MG63 (cell line): ENCODE results near the gene GRID2. TPM values are rescaled to one million over a fixed set of nuclear protein-coding genes. Genes with fewer than 3 reads are reported as not detected.
"Not testable (repeated sequence)": the region's sequence is repeated elsewhere in the genome, so short reads cannot be mapped to it uniquely, and the experiment has no call there.

ENCODE experiments used
- DNase-seq: peaks from one replicate; pipeline ENCODE4 v3.0.0-alpha.2; 2020
- H3K27me3 ChIP-seq: fragments of 250-450 bp; sonication (Bioruptor Pico); 2 replicates; pipeline ENCODE4 v1.5.1; 2020; ENCODE audit warnings: mild to moderate bottlenecking, moderate library complexity
- H3K36me3 ChIP-seq: fragments of 250-450 bp; sonication (Bioruptor Pico); 2 replicates; pipeline ENCODE4 v1.5.1; 2020; ENCODE audit warnings: mild to moderate bottlenecking, moderate library complexity
- H3K4me3 ChIP-seq: fragments of 250-450 bp; sonication (Bioruptor Pico); 2 replicates; pipeline ENCODE4 v1.5.1; 2020; ENCODE audit warnings: mild to moderate bottlenecking, moderate library complexity
- H3K9me3 ChIP-seq: fragments of 250-450 bp; sonication (Bioruptor Pico); 2 replicates; pipeline ENCODE4 v1.5.1; 2020; ENCODE audit warnings: mild to moderate bottlenecking, moderate library complexity
- total RNA-seq: library from RNA; depleted of rRNA; stranded (reverse); fragments of >200 nt; shearing (Covaris generic); gene quantifications from 2 replicates; pipeline ENCODE4 v1.2.3, GENCODE V29; 2014; ENCODE audit warnings: low replicate concordance; rRNA removed

GRID2 gene
- total RNA-seq = not detected in 2 replicates

- peak; percentile 20 for DNase-seq
- Histone ChIP-seq H3K36me3 (no peaks in the 10 kb centered on the region), H3K4me3 (0 out of 2 replicates have a peak within 1 kb of the TSS, but pooled peaks have one; percentile 3), H3K27me3 (peaks cover 33% of the 10 kb centered on the region), H3K9me3 (no peaks in the 10 kb centered on the region)
These were observed at the start of gene GRID2 for GRCh38 chr4:92303621-92304027. Gene GRID2, plus strand, starts transcription at chr4:92303966.

DNA sequence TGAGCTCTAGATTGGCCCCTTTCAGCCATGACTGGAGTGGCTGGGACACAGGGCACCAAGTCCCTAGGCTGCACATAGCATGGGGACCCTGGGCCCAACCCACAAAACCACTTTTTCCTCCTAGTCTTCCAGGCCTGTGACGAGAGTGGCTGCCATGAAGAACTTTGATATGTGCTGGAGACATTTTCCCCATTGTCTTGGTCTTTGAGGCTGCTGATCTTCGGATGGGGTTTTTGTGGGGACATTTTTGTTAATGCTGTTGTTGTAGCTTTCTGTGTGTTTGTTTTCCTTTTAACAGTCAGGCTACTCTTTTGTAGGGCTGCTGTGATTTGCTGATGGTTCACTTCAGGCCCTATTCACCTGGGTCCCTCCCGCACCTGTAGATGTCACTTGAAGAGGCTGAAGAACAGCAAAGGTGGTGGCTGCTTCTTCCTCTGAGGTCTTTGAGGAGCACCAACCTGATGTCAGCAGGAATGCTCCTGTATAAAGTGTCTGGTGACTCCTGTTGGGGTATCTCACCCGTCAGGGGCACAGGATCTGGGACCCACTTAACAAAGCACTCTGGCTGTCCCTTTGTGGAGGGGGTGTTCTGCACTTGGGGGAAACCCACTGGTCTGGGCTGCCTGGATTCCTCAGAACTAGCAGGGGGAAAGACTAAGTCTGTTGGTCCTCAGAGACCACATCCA lies 49.6 kb upstream of the GRID2 start:
- Histone ChIP-seq H3K27me3 (no peaks in the 10 kb centered on the region), H3K36me3 (no peaks in the 10 kb centered on the region), H3K4me3 (no peak overlapping the region), H3K9me3 (no peaks in the 10 kb centered on the region)
- DNase-seq = no peak

- Histone ChIP-seq H3K4me3 (no peak overlapping the region), H3K27me3 (no peaks in the 10 kb centered on the region), H3K9me3 (no peaks in the 10 kb centered on the region), H3K36me3 (no peaks in the 10 kb centered on the region)
- DNase-seq = no peak
These were observed 48.9 kb upstream of the GRID2 start for GRCh38 chr4:92254767-92255442.

- Histone ChIP-seq H3K27me3 (no peaks in the 10 kb centered on the region), H3K36me3 (no peaks in the 10 kb centered on the region), H3K9me3 (no peaks in the 10 kb centered on the region), H3K4me3 (no peak overlapping the region)
- no peak for DNase-seq
These were observed 47.9 kb upstream of the GRID2 start for GRCh38 chr4:92255920-92256244.

DNA sequence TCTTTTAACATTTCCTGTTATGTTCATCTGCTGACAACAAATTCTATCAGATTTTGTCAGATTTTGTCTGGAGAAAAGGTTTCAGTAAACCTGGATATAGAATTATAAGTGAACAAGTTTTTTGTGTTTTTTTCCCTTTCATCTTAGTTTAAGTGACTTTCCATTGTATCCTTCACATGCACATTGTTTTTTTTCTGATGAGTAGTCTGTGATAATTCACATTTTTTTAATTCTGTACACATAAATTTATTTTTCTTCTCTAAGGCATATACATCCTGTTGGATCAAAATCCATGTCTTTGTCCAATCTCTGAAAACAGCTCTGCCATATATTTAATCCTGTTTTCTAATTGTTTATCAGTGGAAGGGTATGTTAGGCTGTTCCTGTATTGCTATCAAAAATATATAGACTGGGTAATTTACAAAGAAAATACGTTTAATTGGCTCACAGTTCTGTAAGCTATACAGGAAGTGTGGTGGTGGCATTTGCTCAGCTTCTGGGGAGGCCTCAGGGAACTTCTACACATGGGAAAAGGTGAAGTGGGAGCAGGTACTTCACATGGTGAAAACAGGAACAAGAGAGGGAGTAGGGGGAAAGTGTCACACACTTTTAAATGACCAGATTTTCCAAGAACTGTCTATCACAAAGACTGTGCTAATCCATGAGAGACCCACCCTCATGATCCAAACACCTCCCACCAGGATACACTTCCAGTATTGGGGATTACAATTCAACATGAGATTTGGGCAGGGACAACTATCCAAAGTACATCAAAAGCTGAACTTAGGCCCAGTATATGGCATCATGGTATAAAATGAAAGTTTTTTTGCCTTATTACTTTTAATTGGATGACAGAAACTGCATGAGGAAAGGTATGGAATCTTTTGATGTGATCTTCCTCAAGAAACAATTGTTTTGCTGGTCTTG lies 45.6 kb upstream of the GRID2 start:
- no peak for DNase-seq
- H3K9me3 ChIP-seq = no peaks in the 10 kb centered on the region
- no peak overlapping the region for H3K4me3 ChIP-seq
- no peaks in the 10 kb centered on the region for H3K36me3 ChIP-seq
- no peaks in the 10 kb centered on the region for H3K27me3 ChIP-seq

GRCh38 chr4:92261256-92261655 lies 42.5 kb upstream of the GRID2 start:
- no peak for DNase-seq
- Histone ChIP-seq H3K4me3 (no peak overlapping the region), H3K36me3 (no peaks in the 10 kb centered on the region), H3K9me3 (no peaks in the 10 kb centered on the region), H3K27me3 (no peaks in the 10 kb centered on the region)

GRCh38 chr4:92262371-92262770 lies 41.4 kb upstream of the GRID2 start:
- H3K27me3 ChIP-seq = no peaks in the 10 kb centered on the region
- H3K9me3 ChIP-seq = no peaks in the 10 kb centered on the region
- no peaks in the 10 kb centered on the region for H3K36me3 ChIP-seq
- no peak overlapping the region for H3K4me3 ChIP-seq
- no peak for DNase-seq

GRCh38 chr4:92263010-92263409 lies 40.8 kb upstream of the GRID2 start:
- H3K27me3 ChIP-seq = no peaks in the 10 kb centered on the region
- no peaks in the 10 kb centered on the region for H3K36me3 ChIP-seq
- no peak for DNase-seq
- H3K9me3 ChIP-seq = no peaks in the 10 kb centered on the region
- no peak overlapping the region for H3K4me3 ChIP-seq

GRCh38 chr4:92263575-92263974 lies 40.2 kb upstream of the GRID2 start:
- no peak for DNase-seq
- H3K27me3 ChIP-seq = no peaks in the 10 kb centered on the region
- H3K36me3 ChIP-seq = no peaks in the 10 kb centered on the region
- H3K4me3 ChIP-seq = no peak overlapping the region
- no peaks in the 10 kb centered on the region for H3K9me3 ChIP-seq

GRCh38 chr4:92264163-92264562 lies 39.6 kb upstream of the GRID2 start:
- no peaks in the 10 kb centered on the region for H3K36me3 ChIP-seq
- no peak overlapping the region for H3K4me3 ChIP-seq
- H3K27me3 ChIP-seq = no peaks in the 10 kb centered on the region
- no peak for DNase-seq
- no peaks in the 10 kb centered on the region for H3K9me3 ChIP-seq

DNA sequence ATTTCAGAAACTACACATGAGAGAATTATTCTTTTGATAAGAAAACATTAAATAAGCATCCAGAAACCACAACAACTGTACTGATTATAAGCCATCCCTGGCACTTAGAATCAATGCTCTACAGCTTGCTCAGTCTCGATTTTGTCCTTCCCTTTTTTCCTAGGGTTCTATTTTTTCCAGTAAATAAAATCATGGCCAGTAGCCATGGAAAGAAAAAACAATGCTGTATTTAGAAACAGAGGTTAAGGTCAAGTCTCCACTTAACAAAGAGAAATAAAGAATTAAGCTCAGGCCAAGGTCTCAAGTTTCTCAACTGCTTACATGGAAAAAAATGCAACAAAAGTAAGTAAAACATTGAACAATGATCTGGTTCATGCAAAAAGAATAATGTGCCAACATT lies 38.7 kb upstream of the GRID2 start:
- DNase-seq = no peak
- H3K4me3 ChIP-seq = no peak overlapping the region
- H3K36me3 ChIP-seq = no peaks in the 10 kb centered on the region
- no peaks in the 10 kb centered on the region for H3K27me3 ChIP-seq
- H3K9me3 ChIP-seq = no peaks in the 10 kb centered on the region

- DNase-seq = no peak
- Histone ChIP-seq H3K9me3 (no peaks in the 10 kb centered on the region), H3K4me3 (no peak overlapping the region), H3K27me3 (no peaks in the 10 kb centered on the region), H3K36me3 (no peaks in the 10 kb centered on the region)
These were observed 38.0 kb upstream of the GRID2 start for GRCh38 chr4:92265798-92266197.

- H3K4me3 ChIP-seq = no peak overlapping the region
- no peaks in the 10 kb centered on the region for H3K36me3 ChIP-seq
- H3K27me3 ChIP-seq = no peaks in the 10 kb centered on the region
- no peak for DNase-seq
- no peaks in the 10 kb centered on the region for H3K9me3 ChIP-seq
These were observed 37.2 kb upstream of the GRID2 start for GRCh38 chr4:92266521-92266920.

GRCh38 chr4:92268642-92269041 lies 35.1 kb upstream of the GRID2 start:
- Histone ChIP-seq H3K4me3 (no peak overlapping the region), H3K36me3 (no peaks in the 10 kb centered on the region), H3K9me3 (no peaks in the 10 kb centered on the region), H3K27me3 (no peaks in the 10 kb centered on the region)
- no peak for DNase-seq

- no peaks in the 10 kb centered on the region for H3K9me3 ChIP-seq
- H3K27me3 ChIP-seq = no peaks in the 10 kb centered on the region
- DNase-seq = no peak
- H3K36me3 ChIP-seq = no peaks in the 10 kb centered on the region
- no peak overlapping the region for H3K4me3 ChIP-seq
These were observed 32.9 kb upstream of the GRID2 start for GRCh38 chr4:92270908-92271307.

GRCh38 chr4:92271551-92271950 lies 32.2 kb upstream of the GRID2 start:
- H3K4me3 ChIP-seq, H3K36me3 ChIP-seq, DNase-seq, H3K9me3 ChIP-seq, H3K27me3 ChIP-seq: not testable (repeated sequence)
